ENCODE measurements around the gene LRP8.

The LRP8 gene

DNA sequence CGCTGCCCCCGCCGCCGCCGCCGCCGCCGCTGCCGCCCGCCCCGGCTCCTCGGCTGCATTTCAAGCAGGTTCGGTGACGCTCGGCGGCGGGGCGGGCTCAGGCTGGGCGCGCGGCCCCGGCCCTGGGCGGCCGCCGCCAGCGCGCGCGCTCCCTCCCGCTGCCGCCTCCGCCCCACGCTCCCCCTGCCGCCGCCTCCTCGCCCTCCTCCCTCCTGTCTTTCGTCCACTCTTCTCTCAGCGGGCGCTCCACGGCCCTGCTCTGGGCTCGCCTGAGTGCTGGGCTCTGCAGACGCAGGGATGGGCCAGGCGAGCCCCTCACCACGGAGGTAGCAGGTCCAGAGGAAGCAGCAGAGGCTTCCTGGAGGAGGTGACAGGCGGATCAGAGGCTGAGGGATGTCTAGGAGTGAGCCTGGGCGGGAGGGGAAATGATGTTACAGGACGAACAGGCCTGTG lies at the start of gene LRP8:
Gene LRP8, minus strand, starts transcription at position 62 of the 453 bp plus-strand sequence. CDS start 158 bp downstream, outside the sequence.
- peak; percentile 76 for DNase-seq

DNA sequence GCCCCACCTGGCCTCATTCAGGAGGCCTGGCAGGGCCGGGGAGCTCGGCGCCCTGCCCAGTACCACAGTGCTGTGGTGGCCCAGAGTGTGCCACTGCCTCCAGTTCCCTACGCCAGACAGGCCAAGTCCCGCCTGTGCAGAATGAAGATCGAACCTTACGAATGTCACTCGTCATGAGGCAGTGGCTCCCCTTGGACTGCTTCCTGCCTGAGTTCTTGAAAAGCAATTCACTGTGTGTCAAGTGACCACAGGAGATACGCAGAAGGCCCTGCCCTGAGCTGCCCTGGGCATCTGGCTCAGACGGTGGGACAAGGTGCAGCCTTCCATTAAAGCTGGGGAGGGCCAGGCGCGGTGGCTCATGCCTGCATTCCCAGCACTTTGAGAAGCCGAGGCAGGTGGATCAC lies 49.6 kb upstream of the LRP8 start:
- DNase-seq = no peak

- DNase-seq = no peak
Measured at GRCh38 chr1:53376742-53377437, 49.0 kb upstream of the LRP8 start.

- no peak for DNase-seq
Measured at GRCh38 chr1:53376041-53376461, 48.2 kb upstream of the LRP8 start.

GRCh38 chr1:53375440-53375839 lies 47.6 kb upstream of the LRP8 start:
- DNase-seq = no peak

DNA sequence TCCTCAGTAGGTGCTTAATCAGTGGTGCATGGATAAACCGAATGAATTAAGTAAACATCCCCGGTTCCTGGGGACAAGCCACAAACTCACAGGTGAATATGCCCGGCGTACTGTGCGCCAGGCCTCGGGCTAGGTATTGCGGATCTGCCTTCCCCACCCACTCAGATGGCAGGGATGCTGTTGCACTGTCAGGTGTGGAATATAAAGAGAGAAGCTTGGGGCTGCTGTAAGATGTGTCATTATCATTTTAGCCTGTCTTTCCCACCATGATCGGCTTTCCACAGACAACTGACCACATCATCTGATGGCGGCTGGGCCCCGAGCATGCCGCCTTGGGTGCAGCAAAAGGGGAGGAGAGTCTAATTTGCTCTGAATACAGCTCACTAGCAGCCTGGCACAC lies 45.4 kb upstream of the LRP8 start:
- no peak for DNase-seq

DNA sequence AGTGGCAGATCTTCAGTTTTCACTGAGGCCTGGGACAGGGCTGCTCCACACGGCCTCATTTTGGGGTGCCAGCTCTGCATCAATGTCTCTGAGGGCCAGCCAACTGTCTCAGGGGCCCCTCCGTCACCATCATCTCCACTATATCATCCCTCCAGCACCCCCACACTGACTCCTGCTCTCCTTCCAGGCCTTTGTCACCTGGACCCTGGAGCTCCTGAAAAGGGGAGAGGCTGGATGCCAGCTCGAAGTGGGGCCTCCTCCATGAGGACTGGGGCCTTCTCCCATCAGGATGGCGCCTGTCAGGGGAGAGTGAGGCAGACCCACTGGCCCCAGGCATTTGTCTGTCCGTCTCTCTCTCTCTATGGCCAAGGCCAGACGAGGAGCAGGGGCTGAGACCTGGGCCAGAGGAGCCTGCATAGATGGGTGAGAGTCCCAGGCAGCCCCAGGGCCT lies 44.7 kb upstream of the LRP8 start:
- DNase-seq = no peak

DNA sequence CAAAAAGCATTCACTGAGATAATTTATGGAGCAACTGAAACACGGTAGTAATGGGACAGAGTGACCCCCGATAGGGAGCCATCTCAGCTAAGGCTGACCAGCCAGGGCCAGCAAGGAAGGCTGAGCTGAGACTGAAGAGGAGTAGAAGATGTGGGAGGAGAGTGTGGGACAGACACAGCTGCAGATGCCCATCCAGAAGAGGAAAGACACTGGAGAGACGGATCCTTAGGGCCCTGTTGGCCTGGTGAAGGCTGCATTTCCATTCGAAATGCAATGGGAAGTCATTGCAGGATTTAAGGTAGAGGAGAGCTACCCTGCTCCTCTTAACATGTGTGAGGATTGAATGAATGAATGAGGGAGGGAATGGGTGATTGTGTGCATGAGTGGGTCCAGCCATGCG lies 44.0 kb upstream of the LRP8 start:
- DNase-seq = no peak

- DNase-seq = no peak
Measured at GRCh38 chr1:53371121-53371666, 43.3 kb upstream of the LRP8 start.

- DNase-seq = no peak
Measured at GRCh38 chr1:53370369-53370961, 42.6 kb upstream of the LRP8 start.

- no peak for DNase-seq
Measured at GRCh38 chr1:53369761-53370160, 41.9 kb upstream of the LRP8 start.

GRCh38 chr1:53369034-53369750 lies 41.3 kb upstream of the LRP8 start:
- no peak for DNase-seq

DNA sequence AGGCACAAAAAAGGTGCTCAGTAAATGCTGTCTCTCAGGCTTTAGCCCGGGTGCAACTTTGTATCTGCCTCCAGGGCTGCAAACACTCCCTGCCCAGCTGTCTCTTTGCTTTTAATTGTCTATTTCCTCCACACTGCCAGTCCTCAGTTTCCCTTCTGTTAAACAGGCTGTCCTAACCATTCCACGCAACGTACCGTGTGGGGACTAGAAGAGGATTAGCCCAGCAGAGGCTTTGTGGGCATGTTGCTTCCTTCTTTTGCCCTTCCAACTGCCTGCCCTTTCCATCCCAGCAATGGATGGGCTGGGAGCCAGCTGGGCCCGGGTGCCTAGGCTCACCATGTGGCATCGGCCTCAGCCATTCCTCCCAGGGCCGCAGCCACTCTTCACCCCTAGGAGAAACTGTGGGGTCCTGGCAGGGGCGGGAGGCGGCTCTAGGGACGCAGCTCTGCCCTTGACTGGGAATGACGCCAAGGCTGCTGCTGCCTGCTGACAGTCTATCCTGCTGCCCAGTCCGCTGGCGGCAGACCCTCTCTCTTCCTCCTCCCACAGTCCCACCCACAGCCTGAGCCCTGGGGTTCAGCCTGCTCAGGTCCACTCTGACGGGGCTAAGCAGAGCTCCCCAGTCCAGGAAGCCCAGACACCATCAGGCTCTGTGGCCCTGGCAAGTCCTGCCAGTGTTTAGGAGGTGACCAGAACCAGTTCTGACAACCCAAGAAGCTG lies 40.6 kb upstream of the LRP8 start:
- no peak for DNase-seq

DNA sequence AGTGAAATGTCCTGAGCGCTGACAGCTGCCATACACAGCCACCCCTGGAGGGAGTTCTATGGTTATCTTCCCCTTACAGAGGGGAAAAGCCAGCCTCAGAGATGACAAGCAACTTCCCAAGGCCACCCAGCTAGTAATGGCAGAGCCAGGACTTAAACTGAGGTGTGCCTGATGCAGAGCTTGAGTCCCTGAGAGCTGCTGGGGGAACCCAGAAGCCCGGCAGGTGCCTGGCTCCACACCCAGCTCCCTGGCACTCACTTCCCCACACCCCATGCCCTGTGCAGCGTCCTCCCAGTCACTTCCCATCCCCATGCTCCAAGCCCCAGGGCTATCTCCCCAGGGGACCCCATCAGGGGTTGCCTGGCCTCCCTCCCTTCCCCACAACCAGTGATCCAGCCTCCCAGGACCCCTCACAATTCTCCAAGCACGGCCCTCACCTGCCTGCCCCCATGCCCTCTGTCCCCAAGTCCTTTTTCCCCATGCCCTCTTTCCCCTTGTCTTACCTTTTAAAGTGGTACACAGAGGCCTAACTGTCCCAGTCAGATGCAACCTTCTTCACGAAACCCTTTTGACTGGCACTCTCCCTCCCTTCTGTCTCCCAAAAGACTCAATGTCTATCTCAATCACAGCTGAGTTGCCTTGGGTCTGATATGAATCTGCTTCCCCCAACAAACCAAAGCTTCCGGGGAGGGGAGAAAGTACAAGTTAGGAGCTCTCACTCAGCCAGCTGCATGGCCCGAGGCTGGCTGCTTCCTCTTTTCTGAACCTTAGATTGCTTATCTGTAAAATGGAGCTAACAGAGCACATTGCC lies 39.8 kb upstream of the LRP8 start:
- DNase-seq = no peak

DNA sequence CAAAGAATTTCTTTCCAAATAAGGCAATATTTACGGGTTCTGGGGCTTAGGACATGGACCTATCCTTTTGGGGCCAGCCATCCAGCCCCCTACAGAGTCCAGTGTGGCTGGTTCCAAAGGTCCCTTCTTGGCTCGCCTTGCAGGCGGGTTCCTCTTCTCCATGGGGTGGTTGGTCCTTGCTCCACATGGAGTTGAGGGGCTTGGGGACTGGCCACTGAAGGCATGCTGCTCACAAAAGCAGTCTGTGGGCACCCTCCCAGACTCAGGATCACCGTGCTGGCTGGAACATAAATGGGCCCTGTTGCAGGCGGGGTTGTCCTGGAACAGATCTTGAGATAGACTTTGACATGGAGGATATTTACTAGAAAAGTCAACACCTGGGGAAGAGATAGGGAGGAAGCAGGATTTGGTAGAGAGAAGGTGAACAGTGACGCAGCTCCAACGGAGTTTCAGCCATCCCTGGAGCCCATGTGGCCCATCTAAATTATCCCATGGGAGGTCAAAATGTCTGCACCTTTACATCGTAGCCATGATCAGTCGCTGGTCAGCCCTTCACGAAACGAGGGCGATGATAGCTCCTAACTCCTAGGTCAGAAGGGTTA lies 39.1 kb upstream of the LRP8 start:
- DNase-seq = no peak

DNA sequence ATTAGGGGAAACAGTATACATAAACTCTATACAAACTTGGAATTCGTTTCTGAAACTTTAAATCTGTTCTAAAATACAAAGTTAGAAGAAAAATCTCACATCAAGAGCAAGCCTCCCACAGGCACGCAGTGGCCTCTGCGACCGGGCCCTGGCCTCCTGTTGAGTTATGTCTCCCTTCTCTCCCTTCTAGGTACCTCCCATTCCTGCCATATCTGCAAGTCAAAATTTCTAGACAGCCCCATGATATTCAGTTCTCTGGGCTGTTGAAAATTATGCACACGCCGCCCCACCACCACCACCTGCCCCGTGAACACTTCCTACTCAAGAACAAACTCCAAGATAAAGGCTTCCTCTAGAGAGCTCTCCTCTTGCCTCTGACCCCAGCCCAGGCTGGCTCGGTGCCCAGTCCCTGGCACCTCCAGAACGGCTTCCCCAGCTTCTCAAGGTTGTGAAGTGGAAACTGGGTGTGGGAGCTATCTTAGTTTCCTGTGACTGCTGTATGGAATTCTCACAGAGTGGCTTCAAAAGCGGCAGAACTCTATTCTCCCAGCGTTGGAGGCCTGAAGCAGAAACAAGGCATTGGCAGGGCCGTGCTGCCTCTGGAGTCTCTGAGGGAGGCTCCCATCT lies 37.7 kb upstream of the LRP8 start:
- DNase-seq = no peak

GRCh38 chr1:53362851-53363642 lies 35.2 kb upstream of the LRP8 start:
- no peak for DNase-seq

DNA sequence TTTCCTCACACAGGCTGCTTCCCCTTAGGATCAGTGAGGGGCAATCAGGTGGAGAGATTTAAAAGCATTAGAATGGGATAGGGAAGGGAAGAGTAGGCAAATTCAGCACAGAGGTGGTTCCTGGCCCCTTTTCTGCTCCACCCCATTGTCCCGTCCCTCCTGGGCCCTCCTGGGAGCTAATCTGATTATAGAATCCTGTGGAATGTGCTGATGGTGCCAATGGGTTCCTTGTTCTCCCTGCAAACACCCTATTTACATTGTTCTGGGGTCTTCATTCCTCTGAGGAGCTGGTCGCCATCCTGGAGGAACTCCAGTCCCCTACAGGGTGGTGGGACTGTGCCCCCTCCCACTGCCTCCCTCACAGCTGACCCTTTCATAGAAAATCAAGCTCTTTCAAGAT lies 34.4 kb upstream of the LRP8 start:
- DNase-seq = no peak

DNA sequence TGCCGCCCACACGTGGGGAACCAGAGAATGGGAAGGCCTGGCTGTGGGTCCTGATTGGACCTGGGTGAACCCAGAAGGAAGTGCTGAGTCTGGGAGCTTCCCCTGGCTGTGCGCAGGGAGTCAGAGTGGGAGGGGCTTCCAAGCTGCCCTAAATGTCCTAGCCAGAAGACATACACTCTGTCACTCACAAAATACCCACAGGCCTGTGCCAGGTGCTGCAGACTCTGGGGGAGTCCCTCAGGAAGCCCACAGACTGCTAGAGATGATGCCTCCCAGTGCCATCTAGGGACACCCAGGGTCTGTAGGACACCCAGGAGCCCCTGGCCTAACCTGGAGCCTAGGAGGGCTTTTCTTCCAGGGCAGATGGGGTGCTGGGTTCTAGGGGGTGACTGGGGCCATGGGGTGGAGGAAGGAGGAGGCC lies 33.7 kb upstream of the LRP8 start:
- no peak for DNase-seq

DNA sequence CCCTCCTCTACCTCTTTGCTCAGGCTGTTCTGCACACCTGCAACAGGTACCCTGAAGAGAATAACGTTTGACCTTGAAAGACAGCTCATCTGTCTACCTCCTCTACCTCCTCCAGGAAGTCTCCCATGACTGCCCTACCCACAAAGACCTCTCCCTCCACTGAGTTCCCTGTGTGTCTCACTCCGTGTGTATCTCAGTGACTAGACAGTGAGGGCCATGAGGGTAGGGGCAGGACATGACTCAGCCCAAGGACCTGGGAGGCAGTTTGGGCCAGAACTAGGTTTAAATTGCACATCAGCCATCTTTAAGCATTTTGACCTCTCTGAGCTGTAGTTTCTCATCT lies 32.0 kb upstream of the LRP8 start:
- DNase-seq = no peak

All from activated CD4-positive, alpha-beta T cell treated with anti-CD3 and anti-CD28 coated beads, Interleukin-2, amount 50 U/mL, for 1 hour (primary cell).